SK-N-SH (cell line): ENCODE measurements around the gene ADAMTS3. TPM values are rescaled to one million over a fixed set of nuclear protein-coding genes. Genes with fewer than 3 reads are reported as not detected.

Source experiments
- CTCF ChIA-PET: fragments of 300-600, 350-600 bp; formaldehyde crosslinking; extraction: SDS; loops from one replicate; lab custom pipeline; 2021; lab: Yijun Ruan, JAX
- POLR2A ChIA-PET: fragments of 350-600 bp; sonication (Branson Sonifier 250); formaldehyde crosslinking; extraction: SDS; loops from one replicate; lab custom pipeline; 2020; ENCODE audit warnings: antibody characterized with exemption, inconsistent platforms; lab: Yijun Ruan, JAX
- DNase-seq: peaks from one replicate; pipeline ENCODE4 v3.0.0; 2012
- H2AFZ ChIP-seq: fragments of 200-600 bp; sonication (generic); 2 replicates; pipeline ENCODE4 v1.8.1; 2016; ENCODE audit warnings: antibody characterized with exemption, mild to moderate bottlenecking, low read depth
- H3F3A ChIP-seq: fragments of 200-600 bp; sonication (generic); replicated peaks from 2 replicates; pipeline ENCODE3; 2016; ENCODE audit warnings: antibody characterized with exemption, mild to moderate bottlenecking; ENCODE audit not compliant: insufficient read depth
- H3K27ac ChIP-seq, 2 experiments: fragments of 200-500 bp in 1 of 2; fragments of 200-600 bp in 1 of 2; sonication (Bioruptor generic) in 1 of 2; sonication (generic), shearing (Covaris generic) in 1 of 2; 2 replicates each; pipeline versions ENCODE4 v1.5.1 to v1.6.1; 2014 to 2016; ENCODE audit warnings: low read depth in 2 of 2, inconsistent platforms in 1 of 2, low read length in 1 of 2, mild to moderate bottlenecking in 1 of 2, mixed read lengths in 1 of 2
- H3K27me3 ChIP-seq: fragments of 200-600 bp; sonication (generic), shearing (Covaris generic); 2 replicates; pipeline ENCODE4 v1.6.1; 2016; ENCODE audit warnings: mixed run types; ENCODE audit not compliant: insufficient read depth
- H3K36me3 ChIP-seq, 2 experiments: fragments of 200-500 bp in 1 of 2; fragments of 200-600 bp in 1 of 2; sonication (Bioruptor generic) in 1 of 2; sonication (generic) in 1 of 2; replicated peaks in 1 of 2; 2 replicates each; pipeline versions ENCODE3 to v1.5.1; 2014 to 2016; ENCODE audit warnings: low read length in 1 of 2, mild to moderate bottlenecking in 1 of 2; ENCODE audit not compliant: insufficient read depth in 2 of 2, control insufficient read depth in 1 of 2
- H3K4me1 ChIP-seq, 2 experiments: fragments of 200-500 bp in 1 of 2; fragments of 200-600 bp in 1 of 2; sonication (Bioruptor generic) in 1 of 2; sonication (generic), shearing (Covaris generic) in 1 of 2; 2 replicates each; pipeline versions ENCODE4 v1.5.1 to v1.6.1; 2014 to 2016; ENCODE audit warnings: low read depth in 1 of 2, low read length in 1 of 2, mixed run types in 1 of 2; ENCODE audit not compliant: insufficient read depth in 2 of 2, control insufficient read depth in 1 of 2
- H3K4me2 ChIP-seq: fragments of 200-600 bp; sonication (generic), shearing (Covaris generic); 2 replicates; pipeline ENCODE4 v1.6.1; 2017; ENCODE audit warnings: mixed run types
- H3K4me3 ChIP-seq, 2 experiments: fragments of 200-500 bp in 1 of 2; fragments of 200-600 bp in 1 of 2; sonication (Bioruptor generic) in 1 of 2; sonication (generic), shearing (Covaris generic) in 1 of 2; 2 replicates each; pipeline versions ENCODE4 v1.5.1 to v1.8.1; 2014 to 2016; ENCODE audit warnings: low read depth in 2 of 2, inconsistent platforms in 1 of 2, low read length in 1 of 2, mild to moderate bottlenecking in 1 of 2, mixed read lengths in 1 of 2, moderate library complexity in 1 of 2
- H3K79me2 ChIP-seq: fragments of 200-600 bp; sonication (generic); 2 replicates; pipeline ENCODE4 v1.8.1; 2017; ENCODE audit warnings: mild to moderate bottlenecking; ENCODE audit not compliant: insufficient read depth
- H3K9ac ChIP-seq: fragments of 200-600 bp; sonication (generic); 2 replicates; pipeline ENCODE4 v1.6.1; 2017; ENCODE audit warnings: mixed run types
- H3K9me2 ChIP-seq: fragments of 200-600 bp; sonication (generic); 2 replicates; pipeline ENCODE4 v1.6.1; 2017; ENCODE audit warnings: mixed run types
- H3K9me3 ChIP-seq: fragments of 200-600 bp; sonication (generic); 2 replicates; pipeline ENCODE4 v1.6.1; 2017; ENCODE audit warnings: mixed run types, mild to moderate bottlenecking, moderate library complexity
- H4K20me1 ChIP-seq: fragments of 200-600 bp; sonication (generic); 2 replicates; pipeline ENCODE4 v1.6.1; 2017; ENCODE audit warnings: mild to moderate bottlenecking, mixed run types; ENCODE audit not compliant: insufficient read depth
- CHD2 ChIP-seq: fragments of 150-350 bp; IDR thresholded peaks from 2 replicates; pipeline ENCODE4 v1.6.1; 2018; ENCODE audit warnings: low read length; ENCODE audit not compliant: partially characterized antibody
- EP300 ChIP-seq, 2 experiments: IDR thresholded peaks; 2 replicates each; pipeline versions ENCODE4 v1.4.0 to v1.6.1; 2012; ENCODE audit warnings: borderline replicate concordance in 1 of 2, low read depth in 1 of 2, low read length in 1 of 2
- FOXJ3 ChIP-seq: sonication (generic); formaldehyde crosslinking; IDR thresholded peaks from 2 replicates; pipeline ENCODE4 v1.5.1; 2020; ENCODE audit warnings: mild to moderate bottlenecking, missing genetic modification reagents
- FOXM1 ChIP-seq: IDR thresholded peaks from 2 replicates; pipeline ENCODE4 v1.4.0; 2012; ENCODE audit warnings: low read depth, mild to moderate bottlenecking
- GATA2 ChIP-seq: sonication (generic); formaldehyde crosslinking; IDR thresholded peaks from 2 replicates; pipeline ENCODE4 v1.5.0; 2020; ENCODE audit warnings: mild to moderate bottlenecking, missing genetic modification reagents
- MEF2A ChIP-seq: IDR thresholded peaks from 2 replicates; pipeline ENCODE4 v1.4.0; 2012; ENCODE audit warnings: low read depth, borderline replicate concordance
- MXI1 ChIP-seq: IDR thresholded peaks from 2 replicates; pipeline ENCODE4 v1.6.1; 2012; ENCODE audit warnings: mild to moderate bottlenecking, low read depth, low read length, improper control_type of control experiment
- NRF1 ChIP-seq: IDR thresholded peaks from 2 replicates; pipeline ENCODE4 v1.6.1; 2012; ENCODE audit warnings: low read depth, mild to moderate bottlenecking, low read length
- POLR2AphosphoS5 ChIP-seq: IDR thresholded peaks from 2 replicates; pipeline ENCODE4 v1.6.1; 2012; ENCODE audit warnings: low read depth, low read length
- RFX5 ChIP-seq: IDR thresholded peaks from 2 replicates; pipeline ENCODE4 v1.6.1; 2012; ENCODE audit warnings: mild to moderate bottlenecking, improper control_type of control experiment, low read length
- SIN3A ChIP-seq: IDR thresholded peaks from 2 replicates; pipeline ENCODE4 v1.6.1; 2012; ENCODE audit warnings: low read depth, mild to moderate bottlenecking, low read length, moderate library complexity, borderline replicate concordance
- TEAD4 ChIP-seq: IDR thresholded peaks from 2 replicates; pipeline ENCODE4 v1.4.0; 2012; ENCODE audit warnings: mild to moderate bottlenecking, borderline replicate concordance; ENCODE audit not compliant: insufficient read depth
- YY1 ChIP-seq: IDR thresholded peaks from 2 replicates; pipeline ENCODE4 v1.4.0; 2012; ENCODE audit warnings: low read depth, mild to moderate bottlenecking
- WGBS: methylation state at CpG from one replicate; pipeline ENCODE4 v1.1.6; 2017; ENCODE audit warnings: low lambda C conversion rate; 5-methylcytosine and 5-hydroxymethylcytosine counted together
- polyA plus RNA-seq, 3 experiments: library from polyadenylated mRNA; depleted of rRNA; stranded (reverse); fragments of >200 nt; gene quantifications; 2 replicates each; pipeline ENCODE4 v1.2.3, GENCODE V29; 2012
- TF ChIP-seq, protein P1 (sequence below): fragments of 150-350 bp; IDR thresholded peaks from 2 replicates; pipeline ENCODE4 v1.6.1; 2017; ENCODE audit warnings: antibody characterized with exemption, low read length, low read depth, borderline replicate concordance
- TF ChIP-seq, protein P2 (sequence below): IDR thresholded peaks from 2 replicates; pipeline ENCODE4 v1.4.0; 2012; ENCODE audit warnings: low read depth
- TF ChIP-seq, protein P3 (sequence below): IDR thresholded peaks from 2 replicates; pipeline ENCODE4; 2012
- TF ChIP-seq, protein P4 (sequence below): fragments of 200-600 bp; sonication (generic); IDR thresholded peaks from 2 replicates; pipeline ENCODE4 v1.6.1; 2017; ENCODE audit warnings: antibody characterized with exemption, mild to moderate bottlenecking, moderate library complexity

The ADAMTS3 gene
- polyA plus RNA-seq, 1 of the 3 experiments (the other 2 are of a cell fraction) = 0.99 TPM

DNA sequence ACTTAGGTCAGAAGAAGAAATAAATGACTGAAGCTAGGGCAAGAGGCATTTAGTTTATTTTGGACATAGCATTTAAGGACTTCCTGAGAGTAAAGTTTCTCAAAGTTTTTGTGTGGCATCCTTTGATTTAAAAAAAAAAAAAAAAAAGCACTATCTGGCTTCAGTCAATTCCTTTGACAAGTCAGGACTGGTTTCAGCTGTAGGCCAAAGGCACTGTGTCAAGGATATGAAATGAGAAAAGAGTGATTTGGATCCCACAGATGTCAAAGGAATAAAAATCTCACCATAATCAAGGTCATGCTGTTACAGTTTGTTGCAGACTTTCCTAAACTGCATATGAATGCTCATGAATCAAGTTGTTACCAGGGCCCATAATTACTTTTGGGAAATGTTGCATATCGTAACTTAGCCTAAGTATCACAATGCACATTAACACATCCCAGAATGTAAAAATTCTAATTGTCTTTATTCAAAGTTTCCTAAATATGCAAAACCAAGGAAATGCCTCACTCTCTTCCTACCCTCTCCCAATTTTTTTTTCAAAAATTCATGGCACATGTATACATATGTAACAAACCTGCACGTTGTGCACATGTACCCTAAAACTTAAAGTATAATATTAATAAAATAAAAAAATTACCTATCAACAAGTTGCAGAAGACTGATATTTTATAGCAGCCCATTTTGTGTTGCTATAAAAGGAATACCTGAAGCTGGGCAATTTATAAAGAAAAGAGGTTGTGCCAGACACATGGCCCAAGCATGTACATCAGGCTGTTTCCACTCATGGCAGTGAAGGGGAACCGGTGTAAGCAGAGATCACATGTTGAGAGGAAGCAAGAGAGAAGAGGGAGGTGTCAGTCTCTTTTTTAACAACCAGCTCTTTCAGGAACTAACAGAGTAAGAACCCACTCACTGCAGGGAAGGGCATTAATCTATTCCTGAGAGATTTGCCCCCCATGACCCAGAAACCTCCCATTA lies 33.7 kb upstream of the ADAMTS3 start:
- no peaks in the 10 kb centered on the region for H3F3A ChIP-seq
- no peaks in the 10 kb centered on the region for H3K4me1 ChIP-seq
- H3K9me3 ChIP-seq = no peaks in the 10 kb centered on the region
- no peak overlapping the region for H3K27ac ChIP-seq
- no peaks in the 10 kb centered on the region for H3K79me2 ChIP-seq
- no peaks in the 10 kb centered on the region for H3K27me3 ChIP-seq
- no peak overlapping the region for H3K9ac ChIP-seq
- no peak overlapping the region for H3K4me2 ChIP-seq
- no peak overlapping the region for H3K4me3 ChIP-seq
- no peaks in the 10 kb centered on the region for H3K9me2 ChIP-seq
- no peaks in the 10 kb centered on the region for H3K36me3 ChIP-seq
- H2AFZ ChIP-seq = no peak overlapping the region
- WGBS = 64% methylated on average over 3 of the region's 3 CpGs
- H4K20me1 ChIP-seq = no peaks in the 10 kb centered on the region
- ChIA-PET POLR2A (no interaction called here), CTCF (interaction anchor here (1.4 kb wide), 1 partner anchor 22 kb away, joined by 3 read pairs; no protein-coding TSS in a partner anchor)
- TF ChIP-seq YY1 = no peak
- TF ChIP-seq NRF1 = no peak
- TF ChIP-seq, protein P1, sequence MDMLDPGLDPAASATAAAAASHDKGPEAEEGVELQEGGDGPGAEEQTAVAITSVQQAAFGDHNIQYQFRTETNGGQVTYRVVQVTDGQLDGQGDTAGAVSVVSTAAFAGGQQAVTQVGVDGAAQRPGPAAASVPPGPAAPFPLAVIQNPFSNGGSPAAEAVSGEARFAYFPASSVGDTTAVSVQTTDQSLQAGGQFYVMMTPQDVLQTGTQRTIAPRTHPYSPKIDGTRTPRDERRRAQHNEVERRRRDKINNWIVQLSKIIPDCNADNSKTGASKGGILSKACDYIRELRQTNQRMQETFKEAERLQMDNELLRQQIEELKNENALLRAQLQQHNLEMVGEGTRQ = no peak
- TF ChIP-seq GATA2 (CRISPR knock-in tag) = no peak
- TF ChIP-seq SIN3A = no peak
- TF ChIP-seq TEAD4 = no peak
- TF ChIP-seq FOXJ3 (CRISPR knock-in tag) = no peak
- TF ChIP-seq, protein P2, sequence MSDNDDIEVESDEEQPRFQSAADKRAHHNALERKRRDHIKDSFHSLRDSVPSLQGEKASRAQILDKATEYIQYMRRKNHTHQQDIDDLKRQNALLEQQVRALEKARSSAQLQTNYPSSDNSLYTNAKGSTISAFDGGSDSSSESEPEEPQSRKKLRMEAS = no peak
- TF ChIP-seq CHD2 = no peak
- no peak for TF ChIP-seq POLR2AphosphoS5
- TF ChIP-seq EP300 (IDR thresholded peaks at IDR 0.05; ENCODE audit: borderline replicate concordance in 1 of 2, low read depth in 1 of 2, low read length in 1 of 2) = no peak
- TF ChIP-seq FOXM1 = no peak
- no peak for TF ChIP-seq RFX5
- no peak for TF ChIP-seq MXI1
- TF ChIP-seq, protein P3, sequence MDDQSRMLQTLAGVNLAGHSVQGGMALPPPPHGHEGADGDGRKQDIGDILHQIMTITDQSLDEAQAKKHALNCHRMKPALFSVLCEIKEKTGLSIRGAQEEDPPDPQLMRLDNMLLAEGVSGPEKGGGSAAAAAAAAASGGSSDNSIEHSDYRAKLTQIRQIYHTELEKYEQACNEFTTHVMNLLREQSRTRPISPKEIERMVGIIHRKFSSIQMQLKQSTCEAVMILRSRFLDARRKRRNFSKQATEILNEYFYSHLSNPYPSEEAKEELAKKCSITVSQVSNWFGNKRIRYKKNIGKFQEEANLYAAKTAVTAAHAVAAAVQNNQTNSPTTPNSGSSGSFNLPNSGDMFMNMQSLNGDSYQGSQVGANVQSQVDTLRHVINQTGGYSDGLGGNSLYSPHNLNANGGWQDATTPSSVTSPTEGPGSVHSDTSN = no peak
- TF ChIP-seq, protein P4, sequence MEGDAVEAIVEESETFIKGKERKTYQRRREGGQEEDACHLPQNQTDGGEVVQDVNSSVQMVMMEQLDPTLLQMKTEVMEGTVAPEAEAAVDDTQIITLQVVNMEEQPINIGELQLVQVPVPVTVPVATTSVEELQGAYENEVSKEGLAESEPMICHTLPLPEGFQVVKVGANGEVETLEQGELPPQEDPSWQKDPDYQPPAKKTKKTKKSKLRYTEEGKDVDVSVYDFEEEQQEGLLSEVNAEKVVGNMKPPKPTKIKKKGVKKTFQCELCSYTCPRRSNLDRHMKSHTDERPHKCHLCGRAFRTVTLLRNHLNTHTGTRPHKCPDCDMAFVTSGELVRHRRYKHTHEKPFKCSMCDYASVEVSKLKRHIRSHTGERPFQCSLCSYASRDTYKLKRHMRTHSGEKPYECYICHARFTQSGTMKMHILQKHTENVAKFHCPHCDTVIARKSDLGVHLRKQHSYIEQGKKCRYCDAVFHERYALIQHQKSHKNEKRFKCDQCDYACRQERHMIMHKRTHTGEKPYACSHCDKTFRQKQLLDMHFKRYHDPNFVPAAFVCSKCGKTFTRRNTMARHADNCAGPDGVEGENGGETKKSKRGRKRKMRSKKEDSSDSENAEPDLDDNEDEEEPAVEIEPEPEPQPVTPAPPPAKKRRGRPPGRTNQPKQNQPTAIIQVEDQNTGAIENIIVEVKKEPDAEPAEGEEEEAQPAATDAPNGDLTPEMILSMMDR = no peak
- TF ChIP-seq MEF2A = no peak
- no peak for DNase-seq
